Effector CD8-positive, alpha-beta T cell (primary cell): ENCODE results near the gene SGTA.
"Not testable (repeated sequence)": the region's sequence is repeated elsewhere in the genome, so short reads cannot be mapped to it uniquely, and the experiment has no call there.

Experiments used
- DNase-seq: peaks from one replicate; lab custom pipeline; 2025; lab: John Stamatoyannopoulos, UW

SGTA gene

GRCh38 chr19:2795827-2796658 lies 13.0 kb upstream of the SGTA start:
- DNase-seq = no peak

- no peak for DNase-seq
Observed at GRCh38 chr19:2793577-2793976, 10.5 kb upstream of the SGTA start.

GRCh38 chr19:2793126-2793525 lies 10.1 kb upstream of the SGTA start:
- DNase-seq = no peak

- not testable (repeated sequence) for DNase-seq
Observed at GRCh38 chr19:2792666-2793065, 9.6 kb upstream of the SGTA start.

- DNase-seq = no peak
Observed at GRCh38 chr19:2791876-2792275, 8.8 kb upstream of the SGTA start.

GRCh38 chr19:2791440-2791839 lies 8.4 kb upstream of the SGTA start:
- DNase-seq = no peak

- no peak for DNase-seq
Observed at GRCh38 chr19:2790557-2791271, 7.6 kb upstream of the SGTA start.

GRCh38 chr19:2790194-2790556 lies 7.1 kb upstream of the SGTA start:
- no peak for DNase-seq

- DNase-seq = no peak
Observed at GRCh38 chr19:2788237-2788636, 5.2 kb upstream of the SGTA start.

GRCh38 chr19:2787115-2787514 lies 4.0 kb upstream of the SGTA start:
- no peak for DNase-seq

- DNase-seq = peak; percentile 97
Observed at GRCh38 chr19:2785244-2785997, 2.3 kb upstream of the SGTA start, which contains the start of gene THOP1. TSS of gene THOP1 (plus strand) at chr19:2785503. CDS start at chr19:2785663, 160 bp downstream.

- no peak for DNase-seq
Observed at GRCh38 chr19:2783781-2784145, 690 bp upstream of the SGTA start.

GRCh38 chr19:2782329-2782935 lies 641 bp downstream of the SGTA start:
- no peak for DNase-seq

GRCh38 chr19:2780284-2780683 lies 2.8 kb downstream of the SGTA start:
- DNase-seq = no peak

- no peak for DNase-seq
Observed at GRCh38 chr19:2779121-2779740, 3.8 kb downstream of the SGTA start.

GRCh38 chr19:2777952-2778683 lies 5.0 kb downstream of the SGTA start:
- DNase-seq = no peak

- peak; percentile 40 for DNase-seq
Observed at GRCh38 chr19:2775556-2776430, 7.3 kb downstream of the SGTA start.

- no peak for DNase-seq
Observed at GRCh38 chr19:2774953-2775555, 8.0 kb downstream of the SGTA start.

- no peak for DNase-seq
Observed at GRCh38 chr19:2774083-2774679, 8.9 kb downstream of the SGTA start.
